ENCODE data around the gene PAPOLA.
A peak's percentile ranks its signal among the peaks of the same experiment; 100 is the strongest.

The PAPOLA gene

DNA sequence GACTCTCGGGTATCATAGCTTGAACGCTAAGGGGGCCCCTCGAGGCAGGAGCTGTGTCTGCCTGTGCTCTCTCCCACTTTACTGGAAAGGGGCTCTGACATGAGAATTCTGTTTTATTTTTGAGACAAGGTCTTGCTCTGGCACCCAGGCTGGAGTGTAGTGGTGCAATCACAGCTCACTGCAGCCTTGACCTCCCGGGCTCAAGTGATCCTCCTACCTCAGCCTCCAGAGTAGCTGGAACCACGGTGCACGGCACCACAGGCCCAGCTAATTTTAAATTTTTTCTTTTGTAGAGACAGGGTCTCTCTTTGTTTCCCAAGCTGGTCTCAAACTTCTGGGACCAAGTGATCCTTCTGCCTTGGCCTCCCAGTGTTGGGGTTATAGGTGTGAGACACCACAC, 77.7 kb downstream of the PAPOLA start:
- H3K36me3 ChIP-seq (ENCODE audit: control insufficient read depth, insufficient read depth, low read length), result no peaks in the 10 kb centered on the region
- no peaks in the 10 kb centered on the region for H3K9me3 ChIP-seq (ENCODE audit: control insufficient read depth, insufficient read depth, low read depth, low read length)
- peaks cover 8% of the 10 kb centered on the region; the same call in 1 of the 2 replicates for H3K4me1 ChIP-seq (ENCODE audit: control insufficient read depth, insufficient read depth, low read length)
- no peak overlapping the region for H3K9ac ChIP-seq (ENCODE audit: low read length)
- H3K4me3 ChIP-seq (ENCODE audit: low read depth, low read length), result no peak overlapping the region
- no peaks in the 10 kb centered on the region for H3K27me3 ChIP-seq (ENCODE audit: control insufficient read depth, insufficient read depth, low read length)
- H3K27ac ChIP-seq (ENCODE audit: low read depth, low read length), result no peak overlapping the region

DNA sequence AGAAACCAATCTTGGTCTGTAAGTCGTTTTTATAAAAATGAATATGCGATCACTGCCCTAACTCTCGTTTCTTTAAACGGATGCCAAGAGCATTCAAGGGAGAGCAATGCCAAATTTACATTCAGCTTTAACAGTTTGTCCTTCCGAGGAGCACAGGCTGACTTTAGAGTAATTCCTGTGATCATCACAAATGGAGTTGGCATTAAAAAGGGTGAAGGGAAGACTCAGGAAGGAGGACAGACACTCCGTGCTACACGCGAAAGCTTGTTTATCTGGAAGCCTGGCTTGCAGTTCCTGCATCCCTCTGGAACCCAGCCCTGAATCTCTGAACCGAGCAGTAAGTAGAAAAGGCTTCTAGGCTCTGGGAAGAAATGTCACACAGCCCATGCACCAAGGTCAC, 78.4 kb downstream of the PAPOLA start:
- H3K9me3 ChIP-seq (ENCODE audit: control insufficient read depth, insufficient read depth, low read depth, low read length), result no peaks in the 10 kb centered on the region
- H3K9ac ChIP-seq (ENCODE audit: low read length), result no peak overlapping the region
- no peak overlapping the region for H3K27ac ChIP-seq (ENCODE audit: low read depth, low read length)
- H3K36me3 ChIP-seq (ENCODE audit: control insufficient read depth, insufficient read depth, low read length), result no peaks in the 10 kb centered on the region
- peaks cover 12% of the 10 kb centered on the region for H3K4me1 ChIP-seq (ENCODE audit: control insufficient read depth, insufficient read depth, low read length)
- H3K27me3 ChIP-seq (ENCODE audit: control insufficient read depth, insufficient read depth, low read length), result no peaks in the 10 kb centered on the region
- no peak overlapping the region for H3K4me3 ChIP-seq (ENCODE audit: low read depth, low read length)

DNA sequence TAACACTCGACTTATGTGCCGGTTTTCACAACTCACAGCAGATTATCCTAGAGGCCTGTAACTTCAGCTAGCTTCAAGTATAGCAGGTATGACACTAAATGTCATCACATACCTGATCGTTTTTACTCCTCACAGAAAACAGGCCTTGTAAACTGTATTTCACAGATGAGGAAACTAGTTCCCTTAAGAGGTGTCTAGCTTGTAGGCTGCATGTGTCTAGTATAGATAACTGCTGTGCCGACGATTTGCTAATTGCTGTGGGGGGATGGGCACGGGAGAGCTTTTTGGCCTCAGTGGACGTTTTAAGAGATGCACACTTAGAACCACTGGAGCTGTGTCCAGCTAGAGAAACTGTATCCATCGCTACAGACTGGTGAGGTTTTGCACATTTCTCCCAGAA, 78.8 kb downstream of the PAPOLA start:
- no peaks in the 10 kb centered on the region for H3K27me3 ChIP-seq (ENCODE audit: control insufficient read depth, insufficient read depth, low read length)
- peaks cover 13% of the 10 kb centered on the region for H3K4me1 ChIP-seq (ENCODE audit: control insufficient read depth, insufficient read depth, low read length)
- H3K9ac ChIP-seq (ENCODE audit: low read length), result no peak overlapping the region
- no peaks in the 10 kb centered on the region for H3K9me3 ChIP-seq (ENCODE audit: control insufficient read depth, insufficient read depth, low read depth, low read length)
- no peak overlapping the region for H3K4me3 ChIP-seq (ENCODE audit: low read depth, low read length)
- H3K36me3 ChIP-seq (ENCODE audit: control insufficient read depth, insufficient read depth, low read length), result no peaks in the 10 kb centered on the region
- H3K27ac ChIP-seq (ENCODE audit: low read depth, low read length), result no peak overlapping the region

DNA sequence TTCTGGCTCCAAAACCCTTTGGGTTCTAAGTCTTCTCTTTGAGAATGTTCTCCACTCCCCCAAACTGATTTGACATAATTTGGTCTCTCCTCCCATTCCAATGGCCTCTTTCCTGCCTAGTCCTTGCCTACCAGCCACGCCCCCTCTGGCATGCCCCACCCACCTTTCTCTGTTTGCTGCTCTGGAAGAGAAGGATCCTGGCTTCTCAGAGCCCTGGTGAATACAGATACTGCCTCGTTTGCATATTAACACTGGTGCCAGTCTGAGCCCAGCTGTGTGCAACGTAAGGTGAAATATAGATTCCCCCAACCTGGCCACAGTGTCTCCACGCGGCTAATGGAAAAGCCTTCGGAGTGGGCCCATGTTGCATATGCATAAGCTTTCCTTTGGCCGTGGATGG, 79.7 kb downstream of the PAPOLA start:
- no peaks in the 10 kb centered on the region for H3K9me3 ChIP-seq (ENCODE audit: control insufficient read depth, insufficient read depth, low read depth, low read length)
- H3K4me3 ChIP-seq (ENCODE audit: low read depth, low read length), result no peak overlapping the region
- H3K27me3 ChIP-seq (ENCODE audit: control insufficient read depth, insufficient read depth, low read length), result no peaks in the 10 kb centered on the region
- no peak overlapping the region for H3K27ac ChIP-seq (ENCODE audit: low read depth, low read length)
- peaks cover 13% of the 10 kb centered on the region for H3K4me1 ChIP-seq (ENCODE audit: control insufficient read depth, insufficient read depth, low read length)
- no peaks in the 10 kb centered on the region for H3K36me3 ChIP-seq (ENCODE audit: control insufficient read depth, insufficient read depth, low read length)
- H3K9ac ChIP-seq (ENCODE audit: low read length), result no peak overlapping the region

DNA sequence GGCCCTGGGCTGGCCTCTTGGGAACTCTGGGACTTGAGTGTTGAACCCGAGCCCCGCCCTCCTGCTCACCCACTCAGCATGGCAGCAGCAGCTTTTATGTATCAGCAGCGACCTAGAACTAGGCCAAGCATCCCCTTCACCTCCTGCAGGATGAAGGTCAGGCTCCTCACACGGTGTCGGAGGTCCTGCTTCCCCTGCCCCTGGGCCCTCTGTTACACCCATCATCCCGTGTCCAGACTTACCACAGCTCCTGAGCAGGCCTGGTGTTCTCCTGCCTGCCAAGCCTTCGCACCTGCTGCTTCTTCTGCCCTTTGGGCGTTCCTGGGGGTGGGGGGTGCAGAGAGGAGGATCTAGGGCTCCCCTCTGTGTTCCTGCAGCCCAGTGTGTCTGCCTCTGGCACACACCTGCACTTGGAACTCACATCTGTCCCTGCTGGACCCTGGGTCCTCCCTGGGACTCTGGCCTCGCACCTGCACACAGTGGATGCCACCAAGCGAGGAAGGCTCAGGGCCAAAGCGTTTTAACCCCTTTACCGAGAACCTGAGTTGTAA, 80.3 kb downstream of the PAPOLA start:
- H3K4me1 ChIP-seq (ENCODE audit: control insufficient read depth, insufficient read depth, low read length), result peaks cover 13% of the 10 kb centered on the region
- H3K27me3 ChIP-seq (ENCODE audit: control insufficient read depth, insufficient read depth, low read length), result no peaks in the 10 kb centered on the region
- no peaks in the 10 kb centered on the region for H3K9me3 ChIP-seq (ENCODE audit: control insufficient read depth, insufficient read depth, low read depth, low read length)
- no peak overlapping the region for H3K4me3 ChIP-seq (ENCODE audit: low read depth, low read length)
- no peaks in the 10 kb centered on the region for H3K36me3 ChIP-seq (ENCODE audit: control insufficient read depth, insufficient read depth, low read length)
- H3K9ac ChIP-seq (ENCODE audit: low read length), result no peak overlapping the region
- H3K27ac ChIP-seq (ENCODE audit: low read depth, low read length), result no peak overlapping the region

DNA sequence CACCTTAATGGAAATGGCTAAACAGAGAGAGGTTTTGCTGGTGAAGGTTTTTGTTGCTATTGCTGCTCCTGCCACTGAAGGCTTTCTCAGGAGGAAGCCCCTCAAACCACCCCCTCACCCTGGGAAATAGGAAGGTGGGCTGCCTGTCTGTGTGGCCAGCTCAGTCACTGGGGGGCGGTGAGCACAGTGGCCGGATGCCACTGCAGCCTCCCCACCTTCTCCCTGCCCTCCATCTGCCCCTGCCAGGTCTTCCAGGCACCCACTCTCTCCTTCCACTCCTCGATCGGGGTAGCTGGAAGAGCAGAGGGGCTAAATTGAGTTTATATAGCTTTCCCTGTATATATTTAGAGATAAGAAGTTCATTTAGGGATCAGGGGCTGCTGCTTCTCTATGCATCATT, 80.8 kb downstream of the PAPOLA start:
- no peak overlapping the region for H3K9ac ChIP-seq (ENCODE audit: low read length)
- H3K4me3 ChIP-seq (ENCODE audit: low read depth, low read length), result no peak overlapping the region
- H3K27me3 ChIP-seq (ENCODE audit: control insufficient read depth, insufficient read depth, low read length), result no peaks in the 10 kb centered on the region
- H3K4me1 ChIP-seq (ENCODE audit: control insufficient read depth, insufficient read depth, low read length), result peaks cover 13% of the 10 kb centered on the region
- no peak overlapping the region for H3K27ac ChIP-seq (ENCODE audit: low read depth, low read length)
- H3K9me3 ChIP-seq (ENCODE audit: control insufficient read depth, insufficient read depth, low read depth, low read length), result no peaks in the 10 kb centered on the region
- no peaks in the 10 kb centered on the region for H3K36me3 ChIP-seq (ENCODE audit: control insufficient read depth, insufficient read depth, low read length)

DNA sequence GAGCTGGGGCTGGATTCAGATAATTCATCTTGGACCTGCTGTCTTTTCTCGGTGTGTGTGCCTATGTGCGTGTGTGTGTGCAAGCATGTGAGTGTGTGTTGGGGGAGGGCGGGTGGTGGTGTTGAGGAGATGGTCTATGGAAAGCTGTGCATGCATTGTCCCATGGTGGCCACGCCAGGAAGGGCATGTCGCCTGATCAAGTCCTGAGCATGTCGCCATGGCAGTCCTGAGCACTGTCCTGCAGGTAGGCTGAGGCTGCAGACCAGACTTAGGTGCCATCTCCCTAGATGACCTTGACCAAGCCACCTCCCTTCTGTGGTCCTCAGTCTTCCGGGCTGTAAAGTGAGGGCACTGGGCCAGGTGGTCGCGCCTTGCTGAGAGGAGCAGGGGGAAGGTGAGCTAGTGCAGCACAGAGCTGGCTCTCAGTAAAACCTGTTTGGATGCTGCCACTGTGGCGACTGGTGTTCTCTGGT, 81.4 kb downstream of the PAPOLA start:
- Histone ChIP-seq H3K9ac (ENCODE audit: low read length) (no peak overlapping the region), H3K4me3 (ENCODE audit: low read depth, low read length) (no peak overlapping the region), H3K9me3 (ENCODE audit: control insufficient read depth, insufficient read depth, low read depth, low read length) (no peaks in the 10 kb centered on the region), H3K36me3 (ENCODE audit: control insufficient read depth, insufficient read depth, low read length) (no peaks in the 10 kb centered on the region), H3K27ac (ENCODE audit: low read depth, low read length) (no peak overlapping the region), H3K4me1 (ENCODE audit: control insufficient read depth, insufficient read depth, low read length) (peaks cover 13% of the 10 kb centered on the region), H3K27me3 (ENCODE audit: control insufficient read depth, insufficient read depth, low read length) (no peaks in the 10 kb centered on the region)

DNA sequence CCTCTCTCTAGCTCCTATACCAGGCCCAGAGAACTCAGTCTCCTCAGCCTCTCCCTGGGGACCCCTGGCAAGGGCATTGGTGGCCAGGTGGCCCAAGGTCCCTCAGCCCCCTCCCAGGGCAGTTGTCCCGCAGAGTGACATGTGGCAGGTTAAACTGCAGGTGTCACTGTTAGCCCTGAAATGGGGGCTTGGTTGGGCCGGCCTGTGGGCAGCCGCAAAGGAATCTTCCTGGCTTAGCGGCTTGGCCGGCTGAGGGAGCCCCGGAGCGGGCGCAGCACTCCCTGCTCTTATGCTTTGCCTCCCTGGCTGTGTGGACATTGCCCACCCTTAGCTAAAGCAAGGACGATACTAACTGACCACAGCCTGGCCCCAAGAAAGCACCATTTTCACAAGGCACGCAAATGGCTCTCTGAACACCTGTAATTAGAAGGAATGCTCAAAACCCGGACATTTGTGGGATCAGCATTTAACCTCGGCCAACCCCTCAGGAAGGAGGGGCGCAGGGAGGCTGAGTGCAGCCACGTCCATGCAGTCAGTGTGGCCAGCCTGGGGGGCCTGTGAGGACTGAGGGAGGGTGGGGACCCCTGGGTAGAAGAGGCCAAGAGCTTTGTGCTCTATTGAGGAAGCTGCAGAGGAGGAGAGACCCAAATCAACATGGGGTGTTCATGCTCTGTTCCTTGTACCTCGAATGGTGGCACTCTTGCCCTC, 82.2 kb downstream of the PAPOLA start:
- no peaks in the 10 kb centered on the region for H3K27me3 ChIP-seq (ENCODE audit: control insufficient read depth, insufficient read depth, low read length)
- H3K9me3 ChIP-seq (ENCODE audit: control insufficient read depth, insufficient read depth, low read depth, low read length), result no peaks in the 10 kb centered on the region
- no peak overlapping the region for H3K9ac ChIP-seq (ENCODE audit: low read length)
- H3K36me3 ChIP-seq (ENCODE audit: control insufficient read depth, insufficient read depth, low read length), result no peaks in the 10 kb centered on the region
- H3K4me1 ChIP-seq (ENCODE audit: control insufficient read depth, insufficient read depth, low read length), result peaks cover 13% of the 10 kb centered on the region
- H3K4me3 ChIP-seq (ENCODE audit: low read depth, low read length), result peak overlapping the region; percentile 12; the same call in 1 of the 2 replicates
- no peak overlapping the region for H3K27ac ChIP-seq (ENCODE audit: low read depth, low read length)

DNA sequence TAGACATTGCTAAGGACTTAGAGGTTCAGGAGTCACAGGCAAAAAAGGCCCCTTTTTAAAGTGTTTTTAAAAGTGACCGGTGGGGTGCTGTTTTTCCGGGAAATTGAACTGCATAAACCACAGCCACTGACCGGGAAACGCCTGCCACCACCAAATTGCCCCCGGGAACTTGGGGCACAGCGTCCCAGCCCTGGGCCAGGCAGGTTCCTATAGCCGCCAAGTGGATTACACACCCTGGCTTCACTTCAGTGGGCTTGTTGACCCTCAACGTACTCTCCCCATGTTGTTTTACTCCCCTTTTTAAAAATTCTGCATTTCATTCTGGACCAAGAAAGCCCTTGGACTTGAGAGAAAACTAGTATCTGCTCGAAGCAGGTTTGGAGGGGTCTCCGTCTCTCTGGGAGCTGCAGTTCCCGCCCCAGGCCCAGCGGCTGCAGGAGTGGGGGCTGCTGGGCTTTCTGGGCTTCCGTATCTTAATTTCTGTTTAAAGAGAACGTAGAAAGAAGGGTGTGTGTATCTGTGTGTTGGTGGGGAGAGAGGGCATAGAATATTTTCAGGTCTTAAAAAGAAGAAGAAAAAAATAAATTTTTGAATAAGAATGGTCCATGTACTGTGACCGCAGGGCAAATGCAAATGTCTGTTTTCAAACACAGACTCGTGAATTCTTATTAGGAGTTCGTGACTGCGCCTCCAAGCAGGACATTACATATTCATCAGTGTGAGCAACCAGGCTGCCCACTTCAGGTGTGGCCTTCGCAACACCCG, 82.9 kb downstream of the PAPOLA start:
- Histone ChIP-seq H3K36me3 (ENCODE audit: control insufficient read depth, insufficient read depth, low read length) (no peaks in the 10 kb centered on the region), H3K27ac (ENCODE audit: low read depth, low read length) (no peak overlapping the region), H3K4me1 (ENCODE audit: control insufficient read depth, insufficient read depth, low read length) (peaks cover 13% of the 10 kb centered on the region), H3K4me3 (ENCODE audit: low read depth, low read length) (no peak overlapping the region), H3K9ac (ENCODE audit: low read length) (no peak overlapping the region), H3K9me3 (ENCODE audit: control insufficient read depth, insufficient read depth, low read depth, low read length) (no peaks in the 10 kb centered on the region), H3K27me3 (ENCODE audit: control insufficient read depth, insufficient read depth, low read length) (no peaks in the 10 kb centered on the region)

DNA sequence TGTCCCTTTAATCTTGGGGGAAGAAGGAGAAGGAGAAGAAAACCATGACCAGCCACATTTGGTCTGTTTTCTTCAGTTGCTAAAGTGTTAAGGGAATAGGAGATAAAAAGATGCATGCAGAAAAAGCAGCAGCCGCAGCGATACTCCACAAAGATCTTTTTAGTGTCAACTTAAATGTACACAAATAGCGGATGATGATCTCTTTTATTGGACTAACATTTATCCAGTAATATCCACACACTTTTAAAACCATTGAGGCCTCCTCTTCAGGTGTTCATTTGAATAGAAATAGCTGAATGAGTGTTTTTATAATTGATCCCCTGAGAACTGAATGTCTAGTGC, 83.5 kb downstream of the PAPOLA start:
- Histone ChIP-seq H3K4me1 (ENCODE audit: control insufficient read depth, insufficient read depth, low read length) (peaks cover 13% of the 10 kb centered on the region), H3K27me3 (ENCODE audit: control insufficient read depth, insufficient read depth, low read length) (no peaks in the 10 kb centered on the region), H3K27ac (ENCODE audit: low read depth, low read length) (no peak overlapping the region), H3K9ac (ENCODE audit: low read length) (no peak overlapping the region), H3K4me3 (ENCODE audit: low read depth, low read length) (no peak overlapping the region), H3K36me3 (ENCODE audit: control insufficient read depth, insufficient read depth, low read length) (no peaks in the 10 kb centered on the region), H3K9me3 (ENCODE audit: control insufficient read depth, insufficient read depth, low read depth, low read length) (no peaks in the 10 kb centered on the region)

DNA sequence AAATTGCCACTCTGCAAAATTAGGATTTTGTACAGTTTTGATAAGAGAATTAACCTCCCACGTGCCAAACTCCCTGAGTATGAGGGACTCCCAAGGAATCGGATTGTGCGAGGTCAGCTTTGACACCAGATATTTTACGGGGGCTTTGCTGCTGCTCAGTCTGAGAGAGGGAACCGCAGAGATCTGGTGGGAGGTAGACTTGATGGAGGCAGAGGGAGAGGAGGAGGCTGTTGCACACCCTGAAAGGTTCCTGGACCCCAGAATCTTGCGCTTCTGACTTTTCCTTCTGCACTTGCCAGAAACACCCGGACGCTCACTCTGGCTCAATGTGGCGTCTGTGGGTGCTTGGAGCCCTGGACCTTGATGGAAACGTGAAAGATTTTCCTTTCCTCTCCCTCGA, 83.9 kb downstream of the PAPOLA start:
- Histone ChIP-seq H3K9ac (ENCODE audit: low read length) (no peak overlapping the region), H3K36me3 (ENCODE audit: control insufficient read depth, insufficient read depth, low read length) (no peaks in the 10 kb centered on the region), H3K27ac (ENCODE audit: low read depth, low read length) (no peak overlapping the region), H3K4me1 (ENCODE audit: control insufficient read depth, insufficient read depth, low read length) (peaks cover 13% of the 10 kb centered on the region), H3K27me3 (ENCODE audit: control insufficient read depth, insufficient read depth, low read length) (peaks cover 2% of the 10 kb centered on the region; the same call in 1 of the 2 replicates), H3K9me3 (ENCODE audit: control insufficient read depth, insufficient read depth, low read depth, low read length) (no peaks in the 10 kb centered on the region), H3K4me3 (ENCODE audit: low read depth, low read length) (no peak overlapping the region)
